Activated naive CD8-positive, alpha-beta T cell treated with anti-CD3 and anti-CD28 coated beads, Interleukin-2, amount 50 U/mL, for 24 hours (primary cell): ENCODE results near the gene TBC1D17.

Source experiments
- ATAC-seq: fragments of 150-1000 bp; cut with Tn5 transposase; one replicate; pipeline ENCODE4 v1.10.0; 2021
- DNase-seq: peaks from one replicate; pipeline ENCODE4 v3.0.0; 2021
- H3K27ac Mint-ChIP-seq: one replicate; pipeline ENCODE4 v1.8.0; 2021; ENCODE audit warnings: mild to moderate bottlenecking, mixed read lengths
- H3K27me3 Mint-ChIP-seq: one replicate; pipeline ENCODE4 v1.8.0; 2021; ENCODE audit warnings: mixed read lengths
- H3K36me3 Mint-ChIP-seq: one replicate; pipeline ENCODE4 v1.8.0; 2021; ENCODE audit warnings: low read depth, mixed read lengths
- H3K4me1 Mint-ChIP-seq: one replicate; pipeline ENCODE4 v1.8.0; 2021; ENCODE audit warnings: mixed read lengths
- H3K4me3 Mint-ChIP-seq: one replicate; pipeline ENCODE4 v1.8.0; 2021; ENCODE audit warnings: mild to moderate bottlenecking, moderate library complexity, mixed read lengths
- H3K9me3 Mint-ChIP-seq: one replicate; pipeline ENCODE4 v1.8.0; 2021; ENCODE audit warnings: mixed read lengths

Gene TBC1D17

DNA sequence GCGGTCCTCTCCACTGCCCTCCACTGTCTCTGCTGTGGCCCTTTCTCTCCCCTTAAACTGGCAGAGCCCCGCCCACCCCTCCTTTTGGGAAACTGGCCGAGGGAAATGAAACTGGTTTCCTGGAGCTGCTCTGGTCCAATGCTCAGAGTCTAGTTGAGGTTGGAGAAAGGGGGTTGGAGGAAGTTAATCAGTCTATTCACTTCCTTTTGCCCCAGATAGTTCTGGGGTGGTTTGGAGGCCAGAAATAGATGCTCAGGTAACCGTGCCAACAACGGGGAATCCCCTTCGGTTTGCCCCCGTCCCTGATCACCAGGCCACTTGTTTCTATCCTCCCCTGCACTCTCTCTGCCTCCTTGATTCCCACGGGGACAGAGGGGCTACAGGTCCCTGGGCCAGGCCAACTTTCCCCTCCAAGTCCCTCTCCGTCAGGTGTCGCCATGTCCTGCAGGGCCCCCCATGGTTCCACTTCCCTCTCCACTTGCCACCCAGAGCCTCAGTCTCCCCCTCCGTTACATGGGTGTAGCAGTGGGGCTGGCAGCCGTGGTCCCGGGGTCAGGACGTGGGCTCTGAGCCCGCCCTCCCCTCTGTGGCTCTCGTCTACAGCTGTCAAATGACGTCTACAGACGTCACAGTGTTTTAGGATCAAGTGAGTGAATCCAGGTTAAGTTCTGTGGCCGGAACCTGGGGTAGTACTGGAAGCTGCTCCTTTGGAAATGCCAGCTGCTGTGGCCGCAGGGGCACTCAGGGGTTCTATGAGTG lies 19.5 kb downstream of the TBC1D17 start, which contains the start of gene IL4I1:
IL4I1 (minus strand) TSS at position 25 of the 759 bp plus-strand sequence. CDS start 727 bp downstream, outside the sequence.
- peaks cover 3% of the 10 kb centered on the region for H3K36me3 Mint-ChIP-seq
- ATAC-seq (peak; percentile 71), DNase-seq (peak; percentile 74)
- peaks cover 69% of the 10 kb centered on the region for H3K4me1 Mint-ChIP-seq
- peak within 1 kb of the TSS; percentile 93 for H3K27ac Mint-ChIP-seq
- no peaks in the 10 kb centered on the region for H3K9me3 Mint-ChIP-seq
- H3K27me3 Mint-ChIP-seq, result no peaks in the 10 kb centered on the region
- H3K4me3 Mint-ChIP-seq, result peak within 1 kb of the TSS; percentile 80

DNA sequence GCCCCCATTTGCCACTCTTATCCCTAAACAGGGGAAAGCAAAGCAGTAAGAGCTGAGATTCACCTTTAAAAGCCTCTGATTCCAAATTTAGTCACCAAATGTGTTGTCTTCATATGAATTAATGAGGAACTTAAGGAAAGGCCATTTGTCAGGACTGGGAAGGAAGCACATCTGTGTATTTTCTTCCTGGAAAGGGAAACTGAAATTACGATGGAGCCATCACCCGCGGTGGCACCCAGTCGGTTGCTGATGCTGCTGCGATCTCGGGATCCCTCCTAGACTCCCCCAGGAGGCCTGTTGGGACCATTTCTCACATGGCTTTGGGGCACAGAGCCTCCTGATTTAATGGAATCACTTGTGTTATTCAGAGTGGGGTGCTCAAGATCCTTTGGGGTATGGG lies 26.6 kb downstream of the TBC1D17 start:
- Mint-ChIP-seq H3K27me3 (no peaks in the 10 kb centered on the region), H3K9me3 (no peaks in the 10 kb centered on the region), H3K36me3 (peaks cover 29% of the 10 kb centered on the region), H3K4me1 (peaks cover 64% of the 10 kb centered on the region), H3K27ac (no peak overlapping the region), H3K4me3 (no peak overlapping the region)
- DNase-seq (no peak), ATAC-seq (no peak)

DNA sequence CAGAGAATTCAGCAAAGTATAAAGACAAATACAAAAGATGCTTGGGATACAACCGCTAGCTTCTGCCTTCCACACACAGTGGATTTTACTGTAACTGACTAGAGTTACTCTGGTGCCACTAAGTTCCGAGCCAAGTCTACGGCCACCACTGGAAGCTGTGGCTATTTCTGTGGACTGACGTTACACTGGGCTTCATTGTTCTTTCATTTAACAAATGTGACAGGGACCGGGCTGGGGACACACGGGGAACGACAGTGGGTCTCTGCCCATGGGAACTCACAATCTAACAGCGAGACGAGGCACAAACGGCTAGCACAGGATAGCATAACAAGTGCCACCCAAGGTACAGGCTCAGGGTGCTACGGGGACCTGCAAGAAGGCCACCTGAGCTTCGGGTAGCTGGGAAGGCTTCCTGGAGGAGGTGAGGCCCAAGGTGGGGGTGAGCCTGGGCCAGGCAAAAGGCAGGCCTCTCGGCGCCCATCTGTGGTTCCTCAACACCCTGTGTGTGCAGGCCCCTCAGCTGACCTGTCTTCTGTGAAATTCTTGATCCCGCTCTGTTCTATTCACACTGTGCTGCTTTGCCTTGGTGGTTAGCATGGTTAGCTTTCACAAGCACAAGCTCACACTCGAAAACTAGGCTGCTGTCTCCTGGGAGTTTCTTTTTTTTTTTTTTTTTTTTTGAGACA lies 29.5 kb downstream of the TBC1D17 start:
- Mint-ChIP-seq H3K9me3 (no peaks in the 10 kb centered on the region), H3K27ac (peak overlapping the region; percentile 43), H3K27me3 (no peaks in the 10 kb centered on the region), H3K4me1 (peaks cover 66% of the 10 kb centered on the region), H3K4me3 (no peak overlapping the region), H3K36me3 (peaks cover 46% of the 10 kb centered on the region)
- DNase-seq (no peak), ATAC-seq (no peak)

DNA sequence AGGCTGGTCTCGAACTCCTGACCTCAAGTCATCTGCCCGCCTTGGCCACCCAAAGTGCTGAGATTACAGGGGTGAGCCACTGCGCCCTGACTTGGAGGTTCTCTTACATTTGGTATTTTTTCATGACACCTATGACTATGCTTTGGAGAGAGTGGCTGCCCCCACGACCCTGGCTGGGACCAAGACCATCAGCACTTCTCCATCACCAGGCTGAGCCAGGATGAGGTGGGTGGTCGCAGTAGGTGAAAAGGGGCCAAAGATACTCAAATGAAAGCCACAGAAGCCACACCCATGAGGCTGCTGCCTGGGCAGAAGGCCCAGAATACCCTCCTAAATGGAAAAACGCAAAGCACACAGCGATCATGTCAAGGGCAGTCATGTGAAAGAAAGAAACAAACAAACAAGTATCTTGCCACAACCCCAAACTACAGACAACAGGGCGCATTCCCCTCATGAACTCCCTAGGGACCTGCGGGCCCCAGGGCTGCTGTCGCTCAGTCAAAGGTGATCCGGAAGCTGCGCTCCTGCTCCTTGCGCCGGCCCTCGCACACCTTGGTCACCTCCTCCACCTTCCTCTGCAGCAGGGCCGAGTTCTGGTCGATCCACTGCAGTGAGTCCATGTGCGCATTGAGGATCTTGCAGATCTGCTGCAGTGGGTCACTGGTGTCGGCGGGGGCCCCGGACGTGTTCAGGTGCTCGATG lies 30.4 kb downstream of the TBC1D17 start:
- Mint-ChIP-seq H3K27me3 (no peaks in the 10 kb centered on the region), H3K4me3 (no peak overlapping the region), H3K4me1 (peaks cover 69% of the 10 kb centered on the region), H3K27ac (peak overlapping the region; percentile 43), H3K9me3 (no peaks in the 10 kb centered on the region), H3K36me3 (peaks cover 52% of the 10 kb centered on the region)
- ATAC-seq (no peak), DNase-seq (no peak)

DNA sequence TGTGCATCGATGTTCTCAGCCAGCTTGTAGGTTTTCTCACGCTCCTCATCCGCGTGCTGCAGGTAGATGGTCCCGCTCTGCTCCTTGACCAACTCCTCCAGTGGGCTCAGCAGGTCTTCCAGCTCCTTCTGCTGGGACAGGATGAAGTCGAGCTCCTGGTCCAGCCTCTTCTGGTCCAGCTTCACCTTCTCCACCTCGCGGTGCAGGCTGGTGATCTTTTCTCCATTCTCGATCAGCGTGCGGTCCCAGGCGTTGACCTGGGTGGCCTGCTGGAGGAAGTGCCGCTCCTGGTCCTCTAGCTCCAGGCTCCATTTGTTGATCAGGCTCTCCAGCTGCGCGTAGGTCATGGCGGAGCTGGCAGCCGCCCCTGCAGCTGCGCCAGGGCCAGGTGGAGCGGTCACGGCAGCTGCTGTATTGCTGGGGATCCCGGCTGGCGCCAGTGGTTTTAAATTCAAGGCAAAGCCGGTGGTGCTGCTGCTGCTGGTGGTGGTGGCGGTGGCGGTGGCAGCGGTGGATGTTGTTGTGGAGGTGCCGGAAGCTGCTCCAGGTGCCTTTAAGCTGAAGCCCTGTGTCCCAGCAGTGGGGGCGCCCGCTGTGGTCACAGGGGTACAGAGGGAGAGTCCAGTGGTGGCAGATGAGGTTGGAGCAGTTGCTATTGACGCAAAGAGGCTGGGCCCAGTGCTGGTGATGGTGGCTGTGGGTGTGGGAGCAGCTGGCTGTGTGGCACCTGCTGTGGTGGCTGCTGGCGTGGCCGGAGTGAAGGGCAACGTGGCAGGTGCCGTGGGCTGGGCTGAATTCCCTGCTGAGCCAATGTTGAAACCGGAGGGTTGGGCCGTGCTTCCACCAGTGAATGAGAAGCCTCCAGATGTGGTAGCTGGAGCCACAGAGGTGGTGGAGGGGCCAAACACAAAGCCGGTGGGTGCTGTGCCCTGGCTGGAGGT lies 31.2 kb downstream of the TBC1D17 start:
- DNase-seq (no peak), ATAC-seq (no peak)
- Mint-ChIP-seq H3K27ac (no peak overlapping the region), H3K4me1 (peaks cover 69% of the 10 kb centered on the region), H3K9me3 (no peaks in the 10 kb centered on the region), H3K27me3 (no peaks in the 10 kb centered on the region), H3K4me3 (no peak overlapping the region), H3K36me3 (peaks cover 60% of the 10 kb centered on the region)

DNA sequence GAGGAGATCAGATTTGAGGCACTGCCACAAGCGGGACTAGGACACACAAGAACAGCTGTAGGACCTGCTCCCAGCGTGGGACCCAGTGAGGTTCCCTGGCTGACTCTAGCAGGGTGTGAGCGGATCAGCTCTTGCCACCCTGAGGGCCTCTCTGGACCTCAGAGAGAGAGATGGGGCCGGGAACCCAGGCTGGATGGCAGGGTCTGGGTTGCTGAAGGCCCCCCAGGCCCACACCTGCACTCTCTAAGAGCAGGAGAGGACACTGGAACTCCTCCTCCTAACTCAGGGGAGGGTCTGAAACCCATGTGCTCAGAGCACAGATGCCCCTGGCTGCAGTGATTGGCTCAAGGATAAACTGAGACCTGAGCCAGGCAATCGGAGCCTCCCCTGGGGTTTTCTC lies 32.7 kb downstream of the TBC1D17 start:
- ATAC-seq (no peak), DNase-seq (no peak)
- no peak overlapping the region for H3K27ac Mint-ChIP-seq
- H3K4me1 Mint-ChIP-seq, result peaks cover 71% of the 10 kb centered on the region
- H3K4me3 Mint-ChIP-seq, result no peak overlapping the region
- H3K36me3 Mint-ChIP-seq, result peaks cover 72% of the 10 kb centered on the region
- no peaks in the 10 kb centered on the region for H3K9me3 Mint-ChIP-seq
- H3K27me3 Mint-ChIP-seq, result no peaks in the 10 kb centered on the region

DNA sequence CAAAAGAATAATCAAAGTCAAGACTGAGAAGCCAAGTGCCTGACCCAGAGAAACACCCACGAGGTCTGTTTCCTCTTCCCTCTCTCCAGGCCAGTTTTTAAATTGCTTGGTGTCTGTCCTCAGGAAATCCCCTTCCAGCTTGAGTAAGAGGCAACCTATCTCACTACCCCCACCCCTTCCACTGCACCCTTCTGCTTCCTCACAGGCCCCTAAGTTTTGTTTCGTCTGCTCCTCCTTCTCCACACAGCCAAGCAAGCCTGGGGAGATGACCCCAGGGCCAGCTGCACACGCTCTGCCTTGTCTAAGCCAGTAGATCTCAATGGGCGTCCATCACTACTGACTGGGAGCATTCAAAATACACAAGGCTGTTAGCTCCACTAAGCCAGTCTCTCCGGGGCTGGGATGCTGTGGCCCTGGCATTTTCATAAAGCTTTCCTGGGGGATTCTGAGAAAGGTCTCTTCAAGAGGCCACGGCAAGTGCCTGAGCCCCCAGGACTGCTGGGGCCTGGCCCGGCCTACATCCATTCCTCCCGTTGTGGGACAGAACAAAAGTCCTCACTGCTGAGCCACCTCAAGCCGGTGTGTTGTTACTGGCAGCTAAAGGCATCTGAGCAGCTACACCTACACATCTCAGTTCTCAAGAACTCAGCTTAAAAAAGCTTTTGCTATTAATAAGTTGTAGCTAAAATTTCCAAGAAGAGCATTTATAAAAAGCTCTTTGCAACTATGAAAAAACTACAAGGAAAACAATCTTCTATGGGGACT lies 34.1 kb downstream of the TBC1D17 start:
- peak overlapping the region; percentile 87 for H3K27ac Mint-ChIP-seq
- no peaks in the 10 kb centered on the region for H3K27me3 Mint-ChIP-seq
- DNase-seq, result peak; percentile 39
- no peaks in the 10 kb centered on the region for H3K9me3 Mint-ChIP-seq
- ATAC-seq, result peak; percentile 75
- H3K4me1 Mint-ChIP-seq, result peaks cover 71% of the 10 kb centered on the region
- peak overlapping the region; percentile 48 for H3K4me3 Mint-ChIP-seq
- H3K36me3 Mint-ChIP-seq, result peaks cover 71% of the 10 kb centered on the region

DNA sequence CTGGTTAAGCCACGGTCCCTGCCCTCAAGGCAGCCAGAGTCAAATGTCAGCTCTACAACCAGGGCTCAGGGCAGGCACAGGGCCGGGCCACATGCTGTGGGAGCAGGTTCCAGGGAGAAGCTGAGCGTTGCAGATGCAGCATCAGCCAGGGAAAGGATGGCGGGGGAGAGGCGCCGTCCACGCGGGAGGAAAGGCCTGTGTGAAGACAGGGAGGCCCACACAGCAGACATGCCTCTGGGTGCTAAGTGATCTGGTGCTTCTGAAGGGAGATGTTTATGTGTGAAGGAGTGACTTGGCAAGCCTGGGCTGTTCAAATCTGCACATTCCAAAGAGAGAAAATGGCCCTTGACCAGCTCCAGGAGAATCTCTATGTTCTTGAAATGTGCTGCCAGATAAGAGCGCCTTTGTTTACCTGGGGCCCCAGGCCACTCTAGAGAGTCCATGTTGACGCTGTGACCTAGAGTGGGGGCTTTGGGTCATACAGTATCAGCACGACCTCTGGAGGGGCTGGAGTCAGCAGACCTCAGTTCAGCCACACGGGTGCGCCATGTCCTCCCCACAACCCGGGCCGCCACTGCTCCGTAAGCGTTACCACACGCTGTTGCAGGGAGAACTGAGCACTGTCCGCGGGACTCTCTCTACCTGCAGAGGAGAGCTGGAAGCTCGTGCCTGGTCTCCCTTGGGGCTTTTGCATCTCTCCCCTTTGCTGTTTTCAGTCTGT lies 35.6 kb downstream of the TBC1D17 start:
- no peak for DNase-seq
- ATAC-seq, result no peak
- Mint-ChIP-seq H3K27ac (peak overlapping the region; percentile 72), H3K36me3 (peaks cover 72% of the 10 kb centered on the region), H3K9me3 (no peaks in the 10 kb centered on the region), H3K4me1 (peaks cover 70% of the 10 kb centered on the region), H3K27me3 (no peaks in the 10 kb centered on the region), H3K4me3 (no peak overlapping the region)

DNA sequence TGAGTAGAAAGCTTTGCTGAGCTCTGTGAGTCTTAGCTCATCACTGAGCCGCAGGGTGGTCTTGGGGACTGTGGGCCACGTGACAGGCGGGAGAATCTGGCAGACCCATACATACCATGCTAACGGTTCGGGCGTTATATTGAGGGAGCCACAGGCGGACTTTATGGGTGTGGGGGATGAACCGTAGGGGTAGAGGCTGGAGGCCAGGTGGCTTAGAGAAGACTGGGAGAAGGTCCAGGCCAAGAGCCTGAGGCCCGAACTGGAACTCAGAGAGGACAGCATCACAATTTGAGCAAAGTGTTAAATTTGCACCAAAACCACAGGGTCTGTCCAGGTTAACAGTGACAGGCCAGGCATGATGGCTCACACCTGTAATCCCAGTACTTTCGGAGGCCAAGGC lies 36.2 kb downstream of the TBC1D17 start:
- Mint-ChIP-seq H3K27ac (peak overlapping the region; percentile 72), H3K4me3 (no peak overlapping the region), H3K36me3 (peaks cover 72% of the 10 kb centered on the region), H3K4me1 (peaks cover 69% of the 10 kb centered on the region), H3K9me3 (no peaks in the 10 kb centered on the region), H3K27me3 (no peaks in the 10 kb centered on the region)
- ATAC-seq (no peak), DNase-seq (no peak)

DNA sequence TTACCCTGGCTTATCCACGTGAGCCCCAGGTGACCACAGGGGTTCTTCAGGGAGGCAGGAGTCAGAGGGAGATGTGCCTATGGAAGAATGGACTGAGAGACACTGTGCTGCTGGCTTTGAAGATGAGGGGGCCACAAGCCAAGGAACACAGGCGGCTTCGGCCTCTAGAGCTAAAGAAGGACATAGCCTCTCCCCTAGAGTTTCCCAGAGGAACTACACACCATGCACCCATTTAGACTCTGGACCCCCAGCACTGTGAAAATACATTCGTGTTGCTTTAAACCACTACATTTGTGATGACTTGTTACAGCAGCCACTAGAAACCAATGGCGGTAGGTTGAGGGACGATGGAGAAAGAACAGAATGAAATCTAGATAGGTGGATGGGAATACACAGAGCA lies 37.8 kb downstream of the TBC1D17 start:
- no peaks in the 10 kb centered on the region for H3K27me3 Mint-ChIP-seq
- no peak for ATAC-seq
- no peak for DNase-seq
- peaks cover 67% of the 10 kb centered on the region for H3K4me1 Mint-ChIP-seq
- no peaks in the 10 kb centered on the region for H3K9me3 Mint-ChIP-seq
- no peak overlapping the region for H3K4me3 Mint-ChIP-seq
- peaks cover 64% of the 10 kb centered on the region for H3K36me3 Mint-ChIP-seq
- H3K27ac Mint-ChIP-seq, result peak overlapping the region; percentile 75

DNA sequence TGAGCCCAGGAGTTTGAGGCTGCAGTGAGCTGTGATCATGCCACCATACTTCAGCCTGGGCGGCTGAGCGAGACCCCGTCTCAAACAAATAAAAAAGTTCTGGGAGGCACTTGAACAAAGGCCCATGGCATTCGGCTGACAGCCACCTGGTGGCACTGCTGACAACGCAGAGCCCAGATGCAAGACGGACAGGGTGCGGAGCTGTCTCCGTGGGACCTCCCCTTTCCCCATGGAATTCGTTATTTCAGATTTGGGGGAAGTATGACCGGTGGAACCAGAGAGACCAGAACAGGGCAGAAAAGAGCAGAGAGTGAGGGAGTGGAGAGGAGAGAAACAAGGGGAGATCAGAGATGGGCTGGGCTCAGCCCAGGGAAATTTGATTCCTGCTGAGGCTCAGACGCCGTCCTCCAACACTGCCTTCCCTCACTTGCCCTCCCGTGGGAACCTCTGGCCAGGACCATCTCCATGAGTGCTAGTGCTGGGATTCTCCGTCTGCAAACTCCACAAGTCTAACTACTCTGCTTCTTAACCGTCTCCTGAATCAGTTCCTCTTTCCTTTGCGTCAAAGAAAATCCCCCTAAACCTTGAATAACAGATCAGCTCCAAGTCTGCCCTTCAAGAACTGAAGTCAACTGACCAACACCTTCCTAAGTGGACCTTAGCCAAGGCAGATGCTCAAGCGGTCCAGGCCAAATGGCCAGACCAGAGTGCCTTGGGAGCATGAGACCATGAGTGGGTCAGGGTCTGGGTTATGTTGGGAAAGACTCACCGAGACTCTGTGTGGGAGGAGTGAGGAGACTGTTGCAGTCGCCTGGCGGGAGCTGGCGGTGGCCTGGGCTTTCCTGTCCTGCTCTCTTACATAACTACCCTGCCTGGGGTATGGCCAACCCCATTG lies 39.6 kb downstream of the TBC1D17 start:
- Mint-ChIP-seq H3K4me1 (peaks cover 66% of the 10 kb centered on the region), H3K27ac (peak overlapping the region; percentile 74), H3K27me3 (no peaks in the 10 kb centered on the region), H3K4me3 (no peak overlapping the region), H3K9me3 (no peaks in the 10 kb centered on the region), H3K36me3 (peaks cover 67% of the 10 kb centered on the region)
- DNase-seq (no peak), ATAC-seq (no peak)

DNA sequence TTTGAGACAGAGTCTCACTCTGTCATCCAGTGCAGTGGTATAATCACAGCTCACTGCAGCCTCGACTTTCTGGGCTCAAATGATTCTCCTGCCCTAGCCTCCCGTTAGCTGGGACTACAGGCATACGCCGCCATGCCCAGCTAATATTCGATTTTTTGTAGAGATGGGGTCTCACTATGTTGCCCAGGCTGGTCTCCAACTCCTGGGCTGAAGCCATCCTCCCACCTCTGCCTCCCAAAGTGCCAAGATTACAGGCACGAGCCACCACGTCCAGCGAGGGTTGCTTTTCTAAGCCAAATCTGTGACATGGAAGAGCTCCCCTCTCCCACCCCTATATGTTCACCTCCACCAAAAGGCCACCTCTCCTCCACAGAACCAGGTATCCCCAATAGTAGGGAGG lies 40.6 kb downstream of the TBC1D17 start:
- Mint-ChIP-seq H3K4me1 (peaks cover 64% of the 10 kb centered on the region), H3K27ac (peak overlapping the region; percentile 50), H3K27me3 (no peaks in the 10 kb centered on the region)

More for the DNA sequence above, 40.6 kb downstream of the TBC1D17 start:
- ATAC-seq (no peak), DNase-seq (no peak)
- Mint-ChIP-seq H3K9me3 (no peaks in the 10 kb centered on the region), H3K36me3 (peaks cover 61% of the 10 kb centered on the region), H3K4me3 (no peak overlapping the region)
